ENCODE measurements around the gene TMEM158.

DNA sequence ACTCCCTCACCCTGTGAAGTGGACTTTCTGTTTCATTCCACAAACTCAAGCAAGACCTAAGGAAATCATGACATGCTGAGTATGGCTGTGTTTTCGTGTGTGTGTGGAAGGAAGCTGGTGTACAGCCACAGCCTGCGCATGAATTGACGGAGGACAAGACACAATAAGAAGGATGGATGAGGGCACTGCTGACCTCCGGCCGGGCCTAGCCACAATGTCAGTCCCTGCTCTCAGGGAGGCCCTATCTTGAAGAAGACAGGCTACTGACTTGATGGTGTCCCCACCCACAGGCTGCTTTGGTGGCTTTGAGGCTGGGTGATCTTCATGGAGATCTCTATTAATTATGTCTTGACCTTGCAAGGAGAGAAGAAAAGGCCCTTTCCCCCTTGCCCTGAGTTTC, 40.6 kb downstream of the TMEM158 start:
- TF ChIP-seq ZNF565 (CRISPR knock-in tag; conservative IDR thresholded peaks at IDR 0.05; ENCODE audit: low read depth) (no peak), ZNF8 (CRISPR knock-in tag; IDR thresholded peaks at IDR 0.05) (no peak), ZFP3 (CRISPR knock-in tag; IDR thresholded peaks at IDR 0.05) (no peak), ZC3H10 (CRISPR knock-in tag; IDR thresholded peaks at IDR 0.05) (no peak), GLIS3 (CRISPR knock-in tag; IDR thresholded peaks at IDR 0.05) (no peak), TOX (CRISPR knock-in tag; IDR thresholded peaks at IDR 0.05; ENCODE audit: borderline replicate concordance) (no peak), ZFP30 (CRISPR knock-in tag; IDR thresholded peaks at IDR 0.05) (no peak), PPARA (CRISPR knock-in tag; IDR thresholded peaks at IDR 0.05; ENCODE audit: borderline replicate concordance) (no peak), SNAI2 (CRISPR knock-in tag; IDR thresholded peaks at IDR 0.05) (no peak)
- TF ChIP-seq, protein P1, sequence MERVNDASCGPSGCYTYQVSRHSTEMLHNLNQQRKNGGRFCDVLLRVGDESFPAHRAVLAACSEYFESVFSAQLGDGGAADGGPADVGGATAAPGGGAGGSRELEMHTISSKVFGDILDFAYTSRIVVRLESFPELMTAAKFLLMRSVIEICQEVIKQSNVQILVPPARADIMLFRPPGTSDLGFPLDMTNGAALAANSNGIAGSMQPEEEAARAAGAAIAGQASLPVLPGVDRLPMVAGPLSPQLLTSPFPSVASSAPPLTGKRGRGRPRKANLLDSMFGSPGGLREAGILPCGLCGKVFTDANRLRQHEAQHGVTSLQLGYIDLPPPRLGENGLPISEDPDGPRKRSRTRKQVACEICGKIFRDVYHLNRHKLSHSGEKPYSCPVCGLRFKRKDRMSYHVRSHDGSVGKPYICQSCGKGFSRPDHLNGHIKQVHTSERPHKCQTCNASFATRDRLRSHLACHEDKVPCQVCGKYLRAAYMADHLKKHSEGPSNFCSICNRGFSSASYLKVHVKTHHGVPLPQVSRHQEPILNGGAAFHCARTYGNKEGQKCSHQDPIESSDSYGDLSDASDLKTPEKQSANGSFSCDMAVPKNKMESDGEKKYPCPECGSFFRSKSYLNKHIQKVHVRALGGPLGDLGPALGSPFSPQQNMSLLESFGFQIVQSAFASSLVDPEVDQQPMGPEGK (CRISPR knock-in tag; IDR thresholded peaks at IDR 0.05; ENCODE audit: borderline replicate concordance): no peak

Measured in SK-N-SH treated with all-trans-retinoic acid at 6 μM for 48 hours (cell line).